Measurements from ENCODE around the gene PTK7. TPM values are rescaled to one million over a fixed set of nuclear protein-coding genes. Genes with fewer than 3 reads are reported as not detected.
"Not testable (repeated sequence)": the region's sequence is repeated elsewhere in the genome, so short reads cannot be mapped to it uniquely, and the experiment has no call there.

PTK7 gene
- polyA plus RNA-seq (ENCODE audit: insufficient read length in 12 of 12): 100 to 1,000 TPM in 2 of 12 donors, 10 to 100 TPM in 9, not detected in 1; 35.2 to 193 (median 63.8) TPM
- long read RNA-seq, donor 1, full-length matches to known transcripts: 3 of 14 reads
- long read RNA-seq, donor 1, partial matches to known transcripts: 11 of 14 reads
- long read RNA-seq, donor 1, other reads (novel, unspliced or antisense): 0 of 14 reads
- long read RNA-seq, donor 2, partial matches to known transcripts: 8 of 10 reads
- long read RNA-seq, donor 2, other reads (novel, unspliced or antisense): 0 of 10 reads
- long read RNA-seq, donor 3, partial matches to known transcripts: 0 of 1 reads
- long read RNA-seq, donor 3, other reads (novel, unspliced or antisense): 0 of 1 reads
- long read RNA-seq, donor 4, partial matches to known transcripts: 0 of 2 reads
- long read RNA-seq, donor 4, other reads (novel, unspliced or antisense): 0 of 2 reads
- long read RNA-seq, donor 5, full-length matches to known transcripts: 4 of 21 reads
- long read RNA-seq, donor 5, partial matches to known transcripts: 17 of 21 reads
- long read RNA-seq, donor 5, other reads (novel, unspliced or antisense): 0 of 21 reads
- long read RNA-seq, donor 6, full-length matches to known transcripts: 5 of 5 reads
- long read RNA-seq, donor 6, partial matches to known transcripts: 0 of 5 reads
- long read RNA-seq, donor 6, other reads (novel, unspliced or antisense): 0 of 5 reads
- long read RNA-seq, donor 7, full-length matches to known transcripts: 5 of 5 reads
- long read RNA-seq, donor 7, partial matches to known transcripts: 0 of 5 reads
- long read RNA-seq, donor 7, other reads (novel, unspliced or antisense): 0 of 5 reads
- long read RNA-seq, donor 8, full-length matches to known transcripts: 4 of 4 reads
- long read RNA-seq, donor 8, partial matches to known transcripts: 0 of 4 reads
- long read RNA-seq, donor 8, other reads (novel, unspliced or antisense): 0 of 4 reads
- long read RNA-seq, donor 9, full-length matches to known transcripts: 7 of 29 reads
- long read RNA-seq, donor 9, partial matches to known transcripts: 22 of 29 reads
- long read RNA-seq, donor 9, other reads (novel, unspliced or antisense): 0 of 29 reads
- long read RNA-seq, donor 10, full-length matches to known transcripts: 7 of 12 reads
- long read RNA-seq, donor 10, partial matches to known transcripts: 5 of 12 reads
- long read RNA-seq, donor 10, other reads (novel, unspliced or antisense): 0 of 12 reads
- long read RNA-seq, donor 11, full-length matches to known transcripts: 7 of 21 reads
- long read RNA-seq, donor 11, partial matches to known transcripts: 14 of 21 reads
- long read RNA-seq, donor 11, other reads (novel, unspliced or antisense): 0 of 21 reads

DNA sequence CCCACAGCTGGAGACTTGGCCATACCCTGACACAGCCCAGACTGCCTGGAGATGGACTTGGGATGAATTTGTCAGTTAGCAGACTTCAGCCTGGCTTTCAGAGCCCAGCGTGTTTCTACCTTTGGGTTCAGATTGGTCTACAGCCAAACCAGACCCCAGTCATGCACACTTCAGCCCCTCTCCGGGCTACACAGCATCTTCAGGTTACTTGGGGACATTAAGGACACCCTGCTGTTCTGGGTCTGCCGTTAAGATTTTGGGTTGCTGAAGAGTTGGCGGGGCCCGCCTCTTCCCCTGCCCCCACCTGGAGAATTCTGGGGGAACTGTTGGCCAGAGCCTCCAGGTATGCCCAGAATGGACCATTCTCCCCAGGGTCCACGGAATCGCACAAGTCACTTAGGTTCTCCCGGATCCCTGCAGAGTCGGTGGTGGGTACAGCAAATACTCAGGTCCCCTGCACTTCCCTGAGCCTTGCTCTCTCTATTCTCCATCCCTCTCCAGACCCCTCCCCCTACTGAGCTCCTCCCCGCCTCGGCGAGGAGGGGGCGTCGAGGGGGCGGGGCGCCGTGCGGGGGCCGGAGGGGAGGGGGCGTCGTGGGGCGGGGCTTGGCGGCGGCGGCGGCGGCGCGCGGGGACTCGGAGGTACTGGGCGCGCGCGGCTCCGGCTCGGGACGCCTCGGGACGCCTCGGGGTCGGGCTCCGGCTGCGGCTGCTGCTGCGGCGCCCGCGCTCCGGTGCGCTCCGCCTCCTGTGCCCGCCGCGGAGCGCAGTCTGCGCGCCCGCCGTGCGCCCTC, at the start of gene PTK7:
TSS of gene PTK7 (plus strand) at position 645 of the 794 bp plus-strand sequence. CDS start 175 bp downstream, outside the sequence.
- DNase-seq: peak; percentile 79

- no peak for DNase-seq
Observed at GRCh38 chr6:43026365-43026764, 49.7 kb upstream of the PTK7 start.

GRCh38 chr6:43029120-43029519, 47.0 kb upstream of the PTK7 start:
- no peak for DNase-seq

GRCh38 chr6:43032326-43032725, 43.8 kb upstream of the PTK7 start:
- no peak for DNase-seq

DNA sequence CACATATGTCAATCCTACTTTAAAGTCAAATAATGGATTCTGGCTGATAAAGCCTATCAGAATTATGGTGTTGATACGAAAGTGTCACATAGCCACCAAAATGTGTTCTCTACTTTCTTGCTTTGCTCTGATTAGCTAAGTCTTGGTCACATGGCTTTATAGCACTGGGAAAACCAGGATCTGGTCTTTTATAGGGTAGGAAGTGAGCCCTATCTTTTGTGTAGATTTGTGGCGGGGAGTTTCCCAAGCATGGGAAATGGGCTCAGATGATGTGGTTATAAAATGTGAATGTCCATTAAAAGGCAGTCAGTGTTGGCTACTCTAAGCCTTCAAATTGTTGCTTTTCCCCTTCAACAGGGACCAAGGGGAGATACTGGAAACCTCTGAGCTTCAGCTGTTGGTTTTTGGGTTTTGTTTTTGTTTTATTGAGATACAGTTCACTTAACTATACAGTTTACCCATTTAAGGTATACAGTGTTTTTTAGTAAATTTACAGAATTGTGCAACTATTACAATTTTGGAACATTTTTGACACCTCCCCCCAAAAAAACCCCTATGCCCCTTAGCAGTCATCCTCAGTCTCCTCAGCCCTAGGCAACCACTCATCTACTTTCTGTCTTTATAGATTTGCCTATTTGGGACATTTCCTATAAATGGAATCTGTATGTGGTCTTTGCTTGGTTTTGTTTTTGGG, 42.5 kb upstream of the PTK7 start:
- no peak for DNase-seq

DNA sequence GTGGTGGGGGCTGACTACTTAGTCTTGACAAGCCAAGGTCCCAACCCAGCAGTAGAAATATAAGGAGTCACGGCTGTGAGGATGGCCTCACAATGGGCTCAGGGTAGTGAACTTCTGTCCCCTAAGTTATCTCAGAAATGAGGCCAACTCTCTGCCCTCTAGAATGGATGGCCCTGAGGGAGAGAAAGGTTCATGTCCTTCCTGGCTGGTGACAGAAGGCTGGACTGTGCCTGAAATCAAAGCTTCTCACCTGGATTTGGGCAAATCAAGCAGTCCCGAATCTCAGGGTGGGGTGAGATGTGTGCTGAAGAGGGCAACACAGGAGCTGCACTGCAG, 42.0 kb upstream of the PTK7 start:
- no peak for DNase-seq

GRCh38 chr6:43035495-43036194, 40.5 kb upstream of the PTK7 start:
- no peak for DNase-seq

DNA sequence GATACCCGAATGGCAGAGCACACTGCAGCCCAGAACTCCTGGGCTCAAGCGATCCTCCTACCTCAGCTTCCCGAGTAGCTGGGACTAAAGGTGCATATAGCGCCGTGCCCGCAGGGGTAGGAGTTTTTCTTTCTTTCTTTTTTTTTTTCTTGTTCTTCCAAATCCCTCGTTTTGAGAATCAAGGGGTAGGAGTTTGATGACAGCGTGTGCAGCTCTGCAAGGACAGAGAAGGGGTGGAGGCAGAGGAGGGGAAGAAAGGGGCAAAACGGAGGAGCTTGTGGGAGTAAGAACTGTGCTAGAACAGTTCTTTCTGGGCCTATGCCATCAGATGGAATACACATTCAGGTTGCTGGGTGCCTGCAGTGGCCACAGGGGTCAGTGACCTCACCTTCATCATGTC, 39.4 kb upstream of the PTK7 start:
- no peak for DNase-seq

DNA sequence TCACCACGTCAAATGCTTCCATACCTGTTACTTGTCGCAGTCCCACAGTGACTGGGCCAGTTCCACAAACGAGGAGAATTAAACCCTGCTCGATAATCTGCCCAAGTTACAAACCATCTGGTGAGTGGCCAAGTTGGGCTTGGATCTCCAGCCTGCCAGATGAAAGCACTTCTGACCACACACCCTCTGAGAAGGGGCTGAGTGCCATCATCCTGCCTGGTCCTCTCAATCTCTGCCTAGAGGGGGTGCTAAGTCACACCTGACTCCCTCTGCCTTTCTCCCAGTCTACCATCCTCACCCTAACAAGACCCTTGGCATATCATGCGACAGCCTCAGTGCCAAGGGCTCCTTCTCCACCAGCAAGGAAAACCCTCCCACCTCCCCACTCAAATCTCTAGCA, 38.9 kb upstream of the PTK7 start:
- DNase-seq: no peak

GRCh38 chr6:43037706-43038105, 38.4 kb upstream of the PTK7 start:
- no peak for DNase-seq

- DNase-seq: no peak
Observed at GRCh38 chr6:43038727-43039126, 37.4 kb upstream of the PTK7 start.

GRCh38 chr6:43040542-43041257, 35.4 kb upstream of the PTK7 start:
- no peak for DNase-seq

DNA sequence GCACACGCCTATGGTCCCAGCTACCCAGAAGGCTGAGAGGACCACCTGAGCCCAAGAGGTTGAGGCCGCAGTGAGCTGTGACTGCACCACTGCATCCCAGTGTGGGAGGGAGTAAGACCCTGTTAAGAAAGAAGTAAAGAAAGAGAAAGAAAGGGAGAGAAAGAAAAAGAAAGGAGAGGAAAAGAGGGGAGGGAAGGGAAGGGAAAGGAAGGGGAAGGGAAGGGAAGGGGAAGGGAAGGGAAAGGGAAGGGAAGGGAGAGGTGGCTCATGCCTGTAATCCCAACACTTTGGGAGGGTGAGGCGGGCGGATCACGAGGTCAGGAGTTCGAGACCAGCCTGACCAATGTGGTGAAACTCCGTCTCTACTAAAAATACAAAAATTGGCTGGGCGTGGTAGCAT, 34.6 kb upstream of the PTK7 start:
- DNase-seq: not testable (repeated sequence)

- no peak for DNase-seq
Observed at GRCh38 chr6:43043310-43043709, 32.8 kb upstream of the PTK7 start.

- no peak for DNase-seq
Observed at GRCh38 chr6:43045371-43045930, 30.7 kb upstream of the PTK7 start.

GRCh38 chr6:43047998-43048397, 28.1 kb upstream of the PTK7 start:
- no peak for DNase-seq

- DNase-seq: no peak
Observed at GRCh38 chr6:43050981-43051380, 25.1 kb upstream of the PTK7 start.

DNA sequence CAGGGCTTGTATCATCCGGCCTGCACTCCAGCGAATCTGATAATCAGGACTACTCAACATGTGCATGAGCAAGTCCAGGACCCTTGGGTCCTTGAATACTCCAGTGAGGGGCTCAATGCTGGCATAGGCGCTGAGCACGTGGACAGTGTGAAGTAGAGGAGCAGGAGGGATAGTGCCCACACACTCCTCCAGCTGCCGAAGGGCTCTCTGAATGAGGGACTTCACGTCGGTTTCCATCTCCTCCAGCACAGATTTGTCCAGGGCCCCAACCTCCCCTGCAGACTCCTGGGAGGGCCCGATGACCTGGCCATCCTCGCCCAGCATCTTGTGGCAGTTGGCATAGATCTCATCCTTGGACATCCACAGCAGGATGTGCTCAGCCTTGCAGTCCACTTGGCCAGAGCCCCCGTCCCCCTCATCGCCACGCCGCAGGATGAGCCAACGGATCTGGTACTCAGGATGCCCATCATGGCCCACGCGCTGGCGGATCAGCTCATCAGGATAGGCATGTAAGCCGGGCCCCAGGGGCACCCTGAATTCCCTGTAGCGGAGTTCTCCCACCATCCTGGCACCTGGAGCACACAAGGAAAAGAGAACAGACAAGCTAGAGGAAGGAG, 23.8 kb upstream of the PTK7 start:
- DNase-seq: no peak

Data from muscle of arm (tissue), 14 donors.